C4-2B (cell line): Measurements from ENCODE around the gene LMF1.
A peak's percentile ranks its signal among the peaks of the same experiment; 100 is the strongest.
"Not testable (repeated sequence)": the region's sequence is repeated elsewhere in the genome, so short reads cannot be mapped to it uniquely, and the experiment has no call there.

ENCODE experiments used
- H3K27ac ChIP-seq: fragments of 450-650 bp; 2 replicates; pipeline ENCODE4 v1.5.1; 2017
- CTCF ChIP-seq: fragments of 450-650 bp; conservative IDR thresholded peaks from 2 replicates; pipeline ENCODE4 v1.5.1; 2017; ENCODE audit warnings: mild to moderate bottlenecking
- ZFX ChIP-seq: fragments of 450-650 bp; IDR thresholded peaks from 2 replicates; pipeline ENCODE4 v1.6.1; 2017

The LMF1 gene

GRCh38 chr16:965036-965395, 5.8 kb downstream of the LMF1 start:
- H3K27ac ChIP-seq, result peak overlapping the region; percentile 97
- TF ChIP-seq ZFX (no peak), CTCF (no peak)

DNA sequence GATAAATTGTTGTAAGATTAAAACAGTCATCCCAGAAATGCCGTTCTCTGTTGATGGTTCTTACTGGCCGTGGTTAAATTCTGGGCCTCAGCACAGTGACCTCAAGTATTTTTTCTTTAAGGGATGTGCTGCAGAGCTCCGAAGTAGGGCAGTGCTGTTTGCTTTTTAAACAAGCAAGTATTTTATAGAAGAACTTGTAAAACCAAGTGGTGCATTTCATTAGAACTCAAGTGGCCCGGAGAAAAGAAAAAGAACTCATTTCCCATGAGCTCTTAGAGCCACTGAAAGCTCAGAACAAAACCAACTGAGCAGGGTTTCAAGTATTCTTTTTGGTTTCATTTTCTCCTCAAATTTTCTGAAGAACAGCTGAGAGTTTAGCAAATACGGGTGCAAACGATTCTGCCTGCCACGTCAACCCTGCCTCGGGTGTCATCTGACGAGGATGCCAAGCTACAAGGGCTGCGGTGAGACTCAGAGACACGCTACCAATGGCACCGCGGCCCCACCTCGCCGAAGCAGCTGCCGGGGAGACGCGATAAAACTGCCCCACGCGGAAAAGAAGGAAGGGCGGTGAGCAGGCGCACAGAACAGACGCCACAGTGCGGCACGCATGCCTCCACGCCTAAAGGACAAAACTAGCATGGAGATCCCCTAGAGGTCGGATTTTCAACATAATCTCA, 6.3 kb downstream of the LMF1 start:
- no peak for TF ChIP-seq CTCF
- no peak for TF ChIP-seq ZFX
- peak overlapping the region; percentile 97 for H3K27ac ChIP-seq

DNA sequence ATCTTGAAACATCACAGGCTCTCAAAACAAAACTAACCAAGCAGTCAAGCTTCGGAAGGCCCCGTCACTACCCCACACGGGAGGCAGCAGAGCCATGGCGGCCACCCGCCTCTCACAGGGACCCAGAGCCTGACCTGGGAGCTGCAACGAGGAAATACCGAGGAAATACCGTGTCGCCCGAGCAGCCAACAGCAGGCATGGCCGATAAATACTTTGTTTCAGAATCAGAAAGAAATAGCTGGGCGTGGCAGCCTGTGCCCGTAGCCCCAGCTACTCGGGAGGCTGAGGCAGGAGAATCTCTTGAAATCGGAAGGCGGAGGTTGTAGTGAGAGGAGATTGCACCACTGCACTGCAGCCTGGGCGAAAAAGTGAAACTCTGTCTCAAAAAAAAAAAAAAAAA, 6.9 kb downstream of the LMF1 start:
- no peak for TF ChIP-seq ZFX
- TF ChIP-seq CTCF, result no peak
- H3K27ac ChIP-seq, result peak overlapping the region; percentile 97

DNA sequence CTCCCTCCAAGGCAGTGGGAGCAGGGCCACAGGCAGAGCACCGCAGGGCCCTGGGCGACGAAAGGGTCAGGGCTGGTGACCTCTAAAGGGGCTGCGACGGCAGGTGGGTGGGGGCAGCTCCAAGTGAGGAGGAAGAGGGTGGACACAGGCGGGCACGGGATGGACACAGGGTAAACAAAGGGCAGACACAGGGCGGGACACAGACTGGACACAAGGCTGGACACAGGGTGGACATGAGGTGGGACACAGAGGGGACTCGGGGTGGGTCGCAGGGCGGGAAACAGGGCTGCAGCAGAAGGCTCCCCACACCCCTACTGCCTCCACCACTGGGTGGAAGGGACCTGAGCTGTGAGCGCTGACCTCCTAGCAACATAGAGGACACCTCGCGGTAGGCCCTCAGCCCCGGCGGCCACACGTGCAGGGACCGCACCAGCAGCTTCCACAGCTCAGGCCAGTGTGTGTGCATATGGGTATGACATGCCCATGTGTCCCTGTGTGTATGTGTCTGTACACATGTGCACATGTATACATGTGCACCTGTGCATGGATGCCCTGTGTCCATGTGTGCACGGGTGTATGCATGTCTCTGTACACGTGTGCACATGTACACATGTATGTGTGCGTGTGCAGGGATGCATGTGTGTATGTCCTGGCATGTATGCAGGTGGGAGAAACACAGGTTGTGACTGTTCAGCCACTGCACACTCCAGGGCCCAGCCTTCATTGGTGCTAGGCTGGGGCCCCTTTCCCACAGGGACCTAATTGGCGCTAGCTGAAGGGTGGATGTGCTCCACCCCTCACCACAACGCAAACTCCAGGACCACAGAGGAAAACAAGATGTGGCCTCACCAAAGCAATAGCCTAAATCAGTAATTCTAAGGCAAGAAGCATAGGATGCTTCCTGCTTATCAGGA, 7.6 kb downstream of the LMF1 start:
- TF ChIP-seq ZFX (no peak), CTCF (no peak)
- H3K27ac ChIP-seq, result peak overlapping the region; percentile 97

GRCh38 chr16:962366-962765, 8.4 kb downstream of the LMF1 start:
- H3K27ac ChIP-seq, result no peak overlapping the region
- TF ChIP-seq CTCF, result no peak
- no peak for TF ChIP-seq ZFX

- no peak overlapping the region for H3K27ac ChIP-seq
- TF ChIP-seq ZFX (no peak), CTCF (no peak)
Measured at GRCh38 chr16:959232-960040, 11.3 kb downstream of the LMF1 start.

GRCh38 chr16:955766-956165, 15.0 kb downstream of the LMF1 start:
- H3K27ac ChIP-seq, result not testable (repeated sequence)

- H3K27ac ChIP-seq, result not testable (repeated sequence)
Measured at GRCh38 chr16:953818-954217, 17.0 kb downstream of the LMF1 start.
